Keratinocyte (primary cell): ENCODE data around the gene PKN2.

ENCODE experiments used
- EZH2 ChIP-seq: IDR thresholded peaks from one replicate; pipeline ENCODE4 v1.6.1; 2012; ENCODE audit warnings: inconsistent platforms, mild to moderate bottlenecking, low read length, moderate library complexity
- TF ChIP-seq, protein P1 (sequence below), 3 experiments: IDR thresholded peaks in 1 of 3; conservative IDR thresholded peaks in 1 of 3; optimal IDR thresholded peaks in 1 of 3; 2 replicates in 2 of 3; 3 replicates in 1 of 3; pipeline versions ENCODE3 to v1.5.1; 2011; ENCODE audit warnings: low read length in 3 of 3, mild to moderate bottlenecking in 3 of 3, moderate library complexity in 2 of 3, control low read depth in 1 of 3, inconsistent platforms in 1 of 3; ENCODE audit not compliant: insufficient read depth in 2 of 3; ENCODE audit errors: extremely low read depth in 1 of 3

DNA sequence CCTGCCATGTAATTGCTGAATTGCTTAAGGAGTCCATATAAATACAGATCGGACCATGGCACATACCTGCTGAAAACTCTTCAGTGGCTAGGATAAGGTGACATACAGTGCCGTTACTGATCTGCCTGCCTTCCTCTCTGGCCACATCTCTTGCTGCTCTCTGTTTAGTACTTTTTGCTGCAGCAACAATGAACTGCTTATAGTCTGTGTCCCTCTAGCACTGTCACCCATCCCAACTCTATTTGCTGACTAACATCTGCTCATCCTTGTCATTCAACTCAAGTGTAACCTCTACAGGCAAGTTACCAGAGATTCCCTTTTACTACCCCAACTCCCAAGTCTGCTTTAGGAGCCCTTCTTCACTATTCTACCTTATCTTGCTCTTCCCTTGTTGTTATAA, 141.6 kb downstream of the PKN2 start:
- TF ChIP-seq, protein P1, sequence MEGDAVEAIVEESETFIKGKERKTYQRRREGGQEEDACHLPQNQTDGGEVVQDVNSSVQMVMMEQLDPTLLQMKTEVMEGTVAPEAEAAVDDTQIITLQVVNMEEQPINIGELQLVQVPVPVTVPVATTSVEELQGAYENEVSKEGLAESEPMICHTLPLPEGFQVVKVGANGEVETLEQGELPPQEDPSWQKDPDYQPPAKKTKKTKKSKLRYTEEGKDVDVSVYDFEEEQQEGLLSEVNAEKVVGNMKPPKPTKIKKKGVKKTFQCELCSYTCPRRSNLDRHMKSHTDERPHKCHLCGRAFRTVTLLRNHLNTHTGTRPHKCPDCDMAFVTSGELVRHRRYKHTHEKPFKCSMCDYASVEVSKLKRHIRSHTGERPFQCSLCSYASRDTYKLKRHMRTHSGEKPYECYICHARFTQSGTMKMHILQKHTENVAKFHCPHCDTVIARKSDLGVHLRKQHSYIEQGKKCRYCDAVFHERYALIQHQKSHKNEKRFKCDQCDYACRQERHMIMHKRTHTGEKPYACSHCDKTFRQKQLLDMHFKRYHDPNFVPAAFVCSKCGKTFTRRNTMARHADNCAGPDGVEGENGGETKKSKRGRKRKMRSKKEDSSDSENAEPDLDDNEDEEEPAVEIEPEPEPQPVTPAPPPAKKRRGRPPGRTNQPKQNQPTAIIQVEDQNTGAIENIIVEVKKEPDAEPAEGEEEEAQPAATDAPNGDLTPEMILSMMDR (optimal IDR thresholded peaks at IDR 0.05 in 1 of 3, IDR thresholded peaks at IDR 0.05 in 1 of 3, conservative IDR thresholded peaks at IDR 0.05 in 1 of 3; ENCODE audit: extremely low read depth in 1 of 3, insufficient read depth in 2 of 3, low read length in 3 of 3), result no peak
- TF ChIP-seq EZH2, result no peak
